ENCODE data around the gene GREM2. TPM values are rescaled to one million over a fixed set of nuclear protein-coding genes. Genes with fewer than 3 reads are reported as not detected.

The GREM2 gene
- total RNA-seq, 6 experiments from 2014 or later = 4.9 to 15.3 (median 14.3) TPM

GRCh38 chr1:240610636-240611035 is 1.3 kb downstream of the GREM2 start:
- peak overlapping the region; percentile 95 for H3K4me3 Mint-ChIP-seq
- TF ChIP-seq CTCF (IDR thresholded peaks at IDR 0.05) = no peak
- H3K4me1 Mint-ChIP-seq (ENCODE audit: low read depth) = peaks cover 63% of the 10 kb centered on the region
- H3K9me3 Mint-ChIP-seq = no peaks in the 10 kb centered on the region
- H3K36me3 Mint-ChIP-seq (ENCODE audit: low read depth) = no peaks in the 10 kb centered on the region
- DNase-seq = no peak
- H3K27me3 Mint-ChIP-seq (ENCODE audit: insufficient read depth) = no peaks in the 10 kb centered on the region; the same call in 1 of the 2 replicates
- no peak overlapping the region for H3K27ac Mint-ChIP-seq

GRCh38 chr1:240609527-240610060 is 2.4 kb downstream of the GREM2 start:
- Mint-ChIP-seq H3K27me3 (ENCODE audit: insufficient read depth) (no peaks in the 10 kb centered on the region; the same call in 1 of the 2 replicates), H3K4me1 (ENCODE audit: low read depth) (peaks cover 63% of the 10 kb centered on the region), H3K27ac (no peak overlapping the region), H3K9me3 (no peaks in the 10 kb centered on the region), H3K36me3 (ENCODE audit: low read depth) (no peaks in the 10 kb centered on the region), H3K4me3 (peak overlapping the region; percentile 95)
- TF ChIP-seq CTCF (IDR thresholded peaks at IDR 0.05) = no peak
- DNase-seq = no peak

GRCh38 chr1:240608707-240609106 is 3.2 kb downstream of the GREM2 start:
- Mint-ChIP-seq H3K4me3 (no peak overlapping the region), H3K9me3 (no peaks in the 10 kb centered on the region), H3K36me3 (ENCODE audit: low read depth) (no peaks in the 10 kb centered on the region), H3K27me3 (ENCODE audit: insufficient read depth) (no peaks in the 10 kb centered on the region; the same call in 1 of the 2 replicates), H3K27ac (no peak overlapping the region), H3K4me1 (ENCODE audit: low read depth) (peaks cover 59% of the 10 kb centered on the region)
- TF ChIP-seq CTCF (IDR thresholded peaks at IDR 0.05) = peak; percentile 74
- DNase-seq = no peak

- no peak for DNase-seq
- TF ChIP-seq CTCF (IDR thresholded peaks at IDR 0.05) = no peak
- Mint-ChIP-seq H3K4me1 (ENCODE audit: low read depth) (peaks cover 47% of the 10 kb centered on the region), H3K4me3 (no peak overlapping the region), H3K9me3 (no peaks in the 10 kb centered on the region), H3K27ac (no peak overlapping the region), H3K27me3 (ENCODE audit: insufficient read depth) (no peaks in the 10 kb centered on the region; the same call in 1 of the 2 replicates), H3K36me3 (ENCODE audit: low read depth) (no peaks in the 10 kb centered on the region)
Measured at GRCh38 chr1:240607006-240607405, 4.9 kb downstream of the GREM2 start.

- TF ChIP-seq CTCF (IDR thresholded peaks at IDR 0.05) = peak; percentile 72
- Mint-ChIP-seq H3K9me3 (no peaks in the 10 kb centered on the region), H3K27ac (peak overlapping the region; percentile 38; the same call in 1 of the 2 replicates), H3K4me1 (ENCODE audit: low read depth) (peaks cover 48% of the 10 kb centered on the region), H3K4me3 (no peak overlapping the region), H3K36me3 (ENCODE audit: low read depth) (peaks cover 6% of the 10 kb centered on the region; the same call in 1 of the 2 replicates), H3K27me3 (ENCODE audit: insufficient read depth) (no peaks in the 10 kb centered on the region; the same call in 1 of the 2 replicates)
- DNase-seq = no peak
Measured at GRCh38 chr1:240602189-240602588, 9.8 kb downstream of the GREM2 start.
